Stimulated activated CD4-positive, alpha-beta T cell treated with anti-CD3 and anti-CD28 coated beads, Interleukin-4, amount 100 ng/mL, for 4 hours (primary cell): ENCODE measurements around the gene SH3BP4.
"Not testable (repeated sequence)": the region's sequence is repeated elsewhere in the genome, so short reads cannot be mapped to it uniquely, and the experiment has no call there.

Source experiments
- DNase-seq, 2 experiments: peaks; one replicate each; pipeline ENCODE4 v3.0.0-alpha.2; 2020

The SH3BP4 gene

GRCh38 chr2:235043762-235044500 lies 92.1 kb downstream of the SH3BP4 start:
- no peak for DNase-seq

DNA sequence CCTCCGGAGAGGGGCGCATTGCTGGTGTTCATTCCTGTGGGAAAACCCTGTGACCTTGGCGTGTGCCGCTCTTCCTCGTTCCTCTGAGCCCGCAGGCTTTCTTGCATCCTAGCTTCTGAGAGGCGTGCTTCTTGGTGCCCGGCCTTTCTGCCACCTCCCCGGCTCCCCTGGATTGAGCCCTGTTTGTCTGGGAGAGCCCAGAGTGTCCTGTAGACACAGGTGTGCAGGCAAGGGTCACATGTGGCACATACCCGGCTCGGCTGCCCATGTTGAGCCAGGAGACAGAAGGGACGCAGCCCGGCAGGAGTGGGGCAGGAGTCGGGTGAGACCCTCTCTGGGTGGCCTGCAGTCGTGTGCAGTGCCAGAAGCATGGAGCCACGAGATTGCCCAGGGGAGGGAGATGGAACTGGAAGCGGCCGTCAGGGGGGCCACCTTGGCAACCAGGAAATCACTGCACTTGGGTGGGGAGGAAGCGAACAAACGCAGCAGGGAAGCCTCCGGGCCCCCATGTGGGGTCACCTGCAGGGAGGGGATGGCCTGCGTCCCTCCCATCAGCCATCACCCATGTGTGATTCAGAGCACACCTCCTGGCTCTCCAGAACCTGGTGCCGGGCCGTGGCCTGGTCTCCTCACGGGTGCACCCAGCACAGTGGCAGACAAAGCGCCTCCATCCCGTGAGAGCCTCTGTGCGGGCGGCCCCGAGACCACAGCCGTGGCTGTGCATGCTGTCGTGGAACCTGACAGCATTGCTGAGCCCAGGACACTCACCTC lies 92.9 kb downstream of the SH3BP4 start:
- no peak for DNase-seq

DNA sequence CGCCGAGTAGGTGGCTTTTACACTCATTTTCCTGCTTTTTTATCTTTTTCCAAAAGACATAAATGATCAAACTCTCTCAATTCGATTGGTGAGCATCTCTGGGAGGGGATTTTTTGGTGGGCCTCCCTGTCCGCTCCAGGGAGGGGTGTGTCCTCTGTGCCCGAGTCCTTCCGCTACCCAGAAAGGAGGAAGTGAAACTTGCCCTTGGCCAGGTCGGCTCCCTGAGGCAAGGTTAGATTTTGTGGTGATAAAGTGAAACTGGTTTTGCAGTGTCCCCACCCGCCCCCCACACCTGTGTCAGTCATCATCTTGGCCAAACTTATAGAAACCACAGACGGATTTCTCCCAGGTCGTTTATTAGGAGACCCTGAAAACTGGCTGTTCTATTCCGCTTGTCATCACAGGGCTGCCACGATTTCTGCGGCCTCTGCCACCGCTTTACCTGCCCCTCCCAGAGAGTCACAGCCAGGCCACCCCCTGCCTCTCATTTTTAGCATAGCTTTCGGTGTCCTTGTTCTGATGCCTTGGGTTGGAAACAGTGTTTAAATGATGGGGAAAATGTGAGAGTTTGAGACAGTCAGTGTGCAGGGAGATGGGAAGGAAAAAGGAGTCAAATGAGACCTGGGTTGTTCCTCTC lies 93.6 kb downstream of the SH3BP4 start:
- no peak for DNase-seq

- DNase-seq = no peak
Observed at GRCh38 chr2:235045973-235046343, 94.1 kb downstream of the SH3BP4 start.

DNA sequence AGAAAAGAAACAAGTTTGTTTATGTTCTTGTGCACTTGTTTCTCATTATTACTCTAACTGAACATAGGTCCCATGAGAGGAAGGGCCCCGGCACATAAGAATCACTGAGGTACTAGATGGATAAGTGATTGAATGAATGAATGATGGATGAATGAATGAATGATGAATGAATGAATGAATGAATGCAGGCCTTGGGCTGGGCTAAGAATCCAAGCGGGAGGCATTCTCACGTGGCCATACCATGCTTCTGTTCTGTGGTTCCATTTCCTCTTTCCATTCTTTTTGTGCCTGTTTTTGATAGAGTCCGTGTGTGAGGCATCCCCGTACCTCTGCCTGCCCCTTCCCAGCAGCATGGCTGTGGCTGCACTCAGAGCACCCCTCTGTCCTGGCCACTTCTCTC lies 94.8 kb downstream of the SH3BP4 start:
- DNase-seq = no peak

DNA sequence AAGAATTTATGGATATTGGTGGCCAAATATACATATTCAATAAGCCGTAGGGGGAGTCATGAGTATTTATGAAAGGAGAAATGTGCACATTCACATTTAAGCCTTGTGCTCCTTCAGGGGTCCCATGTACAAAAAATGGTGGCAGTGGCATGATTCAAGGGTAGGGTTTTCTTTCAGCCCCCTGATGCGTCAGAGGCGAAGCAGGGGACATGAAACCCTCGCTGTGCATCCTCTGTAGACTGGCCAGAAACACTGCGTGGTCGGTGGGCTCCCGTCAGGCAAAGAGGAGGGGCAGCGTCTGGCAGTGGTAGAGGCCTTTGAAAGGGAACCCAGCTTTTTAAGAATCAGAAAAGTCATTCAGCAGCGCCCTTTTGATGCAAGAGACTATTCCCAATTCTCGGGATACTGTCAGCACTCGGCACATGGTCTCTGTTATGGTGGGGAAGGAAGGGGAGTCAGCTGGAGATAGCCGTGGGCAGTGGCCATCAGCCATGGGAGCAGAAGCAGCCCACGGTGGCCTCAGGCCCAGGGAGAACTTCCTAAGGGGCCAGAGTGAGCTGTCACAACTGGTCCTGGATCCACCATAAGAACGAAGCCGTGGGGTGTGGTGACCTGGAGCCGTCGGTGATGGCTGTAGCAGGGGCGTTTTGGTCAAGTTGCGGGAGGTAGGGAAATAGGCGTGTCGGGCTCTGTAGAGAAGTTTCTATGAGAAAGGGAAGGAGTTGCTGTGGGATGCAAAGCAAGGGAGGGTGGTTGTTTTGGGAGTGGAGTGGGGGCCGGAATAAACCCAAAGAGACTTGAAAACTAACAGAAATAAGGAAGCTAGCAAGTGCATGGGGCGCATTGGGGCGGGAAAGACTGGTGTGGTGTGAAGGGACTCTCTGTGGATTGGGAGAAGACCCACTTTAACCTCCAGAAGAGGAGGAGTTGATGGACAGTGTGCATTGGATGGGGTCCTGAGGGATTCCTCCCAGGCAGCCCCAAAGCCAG lies 95.6 kb downstream of the SH3BP4 start:
- DNase-seq = no peak

DNA sequence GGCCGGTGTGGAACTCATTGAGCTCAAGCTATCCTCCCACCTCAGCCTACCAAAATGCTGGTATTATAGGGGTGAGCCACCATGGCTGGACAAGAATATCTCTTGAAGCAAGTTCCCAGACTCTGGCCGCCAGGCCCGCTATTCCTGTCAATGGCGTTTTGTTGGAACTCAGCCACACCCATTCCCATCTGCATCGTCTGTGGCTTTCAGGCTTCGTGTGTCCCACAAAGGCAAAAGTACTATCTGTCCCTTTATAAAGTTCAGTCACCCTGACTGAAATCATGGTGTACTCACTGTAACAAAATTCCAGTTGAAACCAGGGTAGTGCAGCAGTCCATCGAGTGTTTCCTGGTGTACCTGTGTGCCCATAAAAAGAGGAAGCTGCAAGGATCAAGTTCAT lies 96.7 kb downstream of the SH3BP4 start:
- no peak for DNase-seq

DNA sequence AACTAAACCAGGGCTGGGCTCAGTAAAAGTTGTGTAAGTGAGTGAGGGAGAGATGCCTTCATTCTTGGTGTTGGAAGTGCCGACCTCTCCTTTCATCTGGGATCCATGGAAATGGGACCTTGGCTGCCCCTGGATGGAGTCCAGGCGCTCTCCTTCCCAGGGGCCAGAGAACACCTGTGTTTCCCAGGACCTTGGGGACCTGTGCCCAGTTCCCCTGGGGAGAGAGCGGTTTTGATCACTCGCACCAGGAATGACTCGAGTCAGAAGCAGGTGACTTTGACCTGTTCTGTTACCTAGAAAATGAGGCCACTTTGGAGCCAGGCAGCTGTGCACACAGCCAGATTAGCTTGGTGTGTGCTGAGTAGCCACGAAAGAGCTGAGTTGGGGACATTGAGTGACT lies 97.3 kb downstream of the SH3BP4 start:
- DNase-seq = no peak

DNA sequence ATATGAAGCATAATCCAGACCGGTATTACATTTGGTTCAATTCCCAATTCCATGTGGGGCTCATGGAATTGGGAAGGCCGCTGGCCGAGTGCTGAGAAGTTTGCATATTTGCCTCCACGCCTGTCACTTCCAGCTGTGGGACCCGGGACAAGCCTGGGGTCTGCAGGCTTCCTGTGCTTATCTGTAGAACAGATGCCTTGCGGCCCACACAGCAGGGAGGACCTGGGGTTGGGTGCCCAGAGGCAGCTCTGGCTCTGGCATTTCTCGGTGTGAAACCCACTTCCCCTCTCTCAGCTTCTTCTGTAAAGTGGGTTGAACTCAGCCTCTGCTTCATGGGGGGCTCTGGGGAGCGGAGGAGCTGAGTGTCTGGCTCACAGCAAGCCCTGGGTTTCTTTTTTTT lies 97.9 kb downstream of the SH3BP4 start:
- no peak for DNase-seq

DNA sequence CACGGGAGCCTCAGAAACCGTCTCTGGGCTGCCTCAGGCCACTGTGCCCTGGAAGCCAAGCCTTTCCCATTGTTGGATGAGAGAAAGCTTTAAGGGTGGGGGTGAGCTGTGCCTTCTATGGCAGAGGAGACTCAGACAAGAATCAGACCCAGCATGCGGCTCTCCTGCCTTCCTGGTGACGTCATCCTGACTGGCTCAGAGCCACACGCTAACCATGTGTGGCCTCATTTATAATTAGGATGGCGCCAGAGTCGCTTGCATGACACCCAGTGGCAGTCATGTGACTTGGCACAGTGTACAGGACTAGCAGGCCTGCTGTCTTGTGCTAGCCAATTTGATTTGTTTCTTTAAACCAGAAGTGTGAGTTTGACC lies 99.1 kb downstream of the SH3BP4 start:
- DNase-seq = no peak

GRCh38 chr2:235051436-235052260 lies 99.8 kb downstream of the SH3BP4 start:
- DNase-seq = no peak

DNA sequence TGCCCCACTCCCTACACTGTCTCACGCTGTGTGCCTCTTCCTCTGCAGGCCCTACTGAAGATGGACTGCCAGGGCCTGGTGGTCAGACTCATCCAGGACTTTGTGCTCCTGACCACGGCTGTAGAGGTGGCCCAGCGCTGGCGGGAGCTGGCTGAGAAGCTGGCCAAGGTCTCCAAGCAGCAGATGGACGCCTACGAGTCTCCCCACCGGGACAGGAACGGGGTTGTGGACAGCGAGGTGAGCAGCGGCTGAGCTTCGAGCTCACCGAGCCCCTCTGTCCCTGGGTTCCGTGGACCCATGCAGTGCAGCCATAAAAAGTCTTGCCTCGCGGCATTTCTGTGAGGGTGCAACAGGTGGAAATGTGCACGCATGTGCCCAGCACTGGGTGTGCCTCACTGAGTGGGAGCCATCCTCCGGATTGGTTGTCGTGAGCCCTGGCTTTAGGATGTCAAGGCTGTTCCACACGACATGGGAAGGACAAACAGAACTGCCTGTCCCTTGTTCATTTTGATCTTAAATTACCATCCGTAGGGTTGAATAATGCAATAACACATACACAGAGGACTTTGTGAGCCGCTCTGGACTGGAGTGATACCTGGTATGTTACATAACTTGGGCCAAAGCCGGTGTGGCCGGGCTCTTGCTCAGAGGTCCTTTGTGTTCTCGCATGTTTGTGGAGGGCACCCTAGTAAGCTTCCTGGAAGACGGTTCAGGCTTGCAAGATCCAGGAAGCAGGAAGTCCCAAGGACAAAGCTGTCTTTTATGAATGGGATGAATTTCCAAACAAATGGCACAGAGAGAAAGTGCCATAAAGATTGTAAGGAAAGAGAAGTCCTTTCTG lies 100.9 kb downstream of the SH3BP4 start:
- no peak for DNase-seq

DNA sequence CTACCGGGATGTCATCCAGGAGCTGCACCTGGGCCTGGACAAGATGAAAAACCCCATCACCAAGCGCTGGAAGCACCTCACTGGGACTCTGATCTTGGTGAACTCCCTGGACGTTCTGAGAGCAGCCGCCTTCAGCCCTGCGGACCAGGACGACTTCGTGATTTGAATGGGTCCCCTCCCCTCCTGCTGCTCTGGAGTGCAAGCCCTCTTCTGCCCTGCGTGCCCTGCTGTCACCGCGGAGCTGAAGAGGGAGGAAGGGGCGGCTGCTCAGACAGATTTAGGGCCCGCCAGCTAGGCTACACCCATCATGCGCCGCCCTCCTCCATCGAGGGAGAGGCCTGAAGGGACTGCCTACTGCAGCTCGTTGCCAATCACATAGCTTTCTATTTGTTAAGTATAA lies 101.8 kb downstream of the SH3BP4 start:
- no peak for DNase-seq

DNA sequence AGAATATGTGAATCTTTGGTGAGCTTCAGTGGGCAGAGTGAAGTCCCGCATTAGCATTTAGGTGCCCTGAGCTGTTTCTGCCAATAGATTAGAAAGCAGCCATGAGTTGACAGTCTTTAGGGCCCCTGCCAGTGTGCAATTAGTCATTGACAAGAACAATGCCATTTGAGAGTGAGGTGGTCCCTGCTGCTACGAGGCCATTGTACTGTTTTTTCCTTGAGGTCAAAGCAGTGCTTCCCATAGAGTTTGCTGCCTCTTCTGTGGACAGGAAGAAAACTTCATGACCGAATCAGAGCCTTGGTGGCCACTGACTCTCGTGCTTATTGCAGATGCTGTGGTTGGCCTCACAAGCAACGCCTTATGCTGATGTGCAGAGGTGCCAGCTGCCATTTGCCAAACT lies 102.7 kb downstream of the SH3BP4 start:
- no peak for DNase-seq

- DNase-seq = no peak
Observed at GRCh38 chr2:235054919-235055318, 103.1 kb downstream of the SH3BP4 start.

GRCh38 chr2:235055891-235056516 lies 104.2 kb downstream of the SH3BP4 start:
- no peak for DNase-seq

DNA sequence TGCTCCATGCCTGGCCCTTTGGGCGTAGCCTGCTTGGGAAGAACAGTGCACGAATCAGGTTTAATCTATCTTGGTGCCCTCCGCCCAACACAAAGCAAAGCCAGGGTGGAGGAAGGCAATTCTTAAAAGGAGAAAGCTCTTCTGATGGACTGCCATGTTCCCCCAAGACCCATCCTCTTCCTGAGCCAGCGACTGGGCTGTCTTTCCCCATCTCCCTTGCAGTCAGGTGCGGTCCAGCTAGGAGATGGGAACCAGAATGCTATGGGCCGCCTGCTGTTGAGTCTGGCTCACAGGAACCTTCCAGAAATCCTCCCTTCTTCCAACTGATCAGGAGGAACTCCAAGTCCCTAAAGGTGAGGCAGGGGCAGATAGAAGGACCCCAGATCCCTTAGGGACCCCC lies 105.0 kb downstream of the SH3BP4 start:
- DNase-seq = no peak

DNA sequence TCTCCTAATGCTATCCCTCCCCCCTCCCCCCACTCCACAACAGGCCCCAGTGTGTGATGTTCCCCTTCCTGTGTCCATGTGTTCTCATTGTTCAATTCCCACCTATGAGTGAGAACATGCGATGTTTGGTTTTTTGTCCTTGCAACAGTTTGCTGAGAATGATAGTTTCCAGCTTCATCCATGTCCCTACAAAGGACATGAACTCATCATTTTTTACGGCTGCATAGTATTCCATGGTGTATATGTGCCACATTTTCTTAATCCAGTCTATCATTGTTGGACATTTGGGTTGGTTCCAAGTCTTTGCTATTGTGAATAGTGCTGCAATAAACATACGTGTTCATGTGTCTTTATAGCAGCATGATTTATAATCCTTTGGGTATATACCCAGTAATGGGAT lies 105.8 kb downstream of the SH3BP4 start:
- not testable (repeated sequence) for DNase-seq

- no peak for DNase-seq
Observed at GRCh38 chr2:235059161-235059560, 107.3 kb downstream of the SH3BP4 start.

DNA sequence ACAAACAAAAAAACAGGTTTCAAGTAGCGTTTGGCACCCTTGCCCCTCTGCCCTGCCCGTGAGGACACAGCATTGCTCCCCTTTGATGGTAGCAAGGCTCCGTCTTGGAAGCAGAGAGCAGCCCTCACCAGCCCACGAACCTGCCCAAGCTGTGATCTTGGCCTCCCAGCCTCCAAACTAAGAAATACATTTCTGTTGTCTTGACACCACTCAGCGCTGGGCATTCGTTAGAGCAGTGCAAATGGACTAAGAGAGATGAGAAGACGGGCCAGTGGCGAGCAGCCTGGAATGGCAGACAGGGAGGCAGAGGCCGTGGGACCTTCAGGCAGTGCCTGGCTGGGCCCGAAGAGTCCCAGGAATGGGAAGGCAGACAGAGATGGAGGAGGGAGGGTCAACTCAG lies 109.8 kb downstream of the SH3BP4 start:
- no peak for DNase-seq
